HG02970 (cell line): ENCODE results near the gene SLC6A6.

Source experiments
- ATAC-seq: cut with Tn5 transposase; IDR thresholded peaks from one replicate; pipeline ENCODE4 v1.9.1; 2021; ENCODE audit warnings: mild to moderate bottlenecking, moderate library complexity, moderate number of reproducible peaks; ENCODE audit not compliant: unreplicated experiment, low FRiP score

The SLC6A6 gene

GRCh38 chr3:14448756-14449727, 46.6 kb downstream of the SLC6A6 start:
- no peak for ATAC-seq

- ATAC-seq, result no peak
These were observed 48.1 kb downstream of the SLC6A6 start for GRCh38 chr3:14450506-14450905.

- ATAC-seq, result no peak
These were observed 48.7 kb downstream of the SLC6A6 start for GRCh38 chr3:14450922-14451606.

GRCh38 chr3:14451844-14452739, 49.7 kb downstream of the SLC6A6 start:
- ATAC-seq, result no peak

GRCh38 chr3:14452740-14453710, 50.6 kb downstream of the SLC6A6 start:
- ATAC-seq, result no peak

- ATAC-seq, result no peak
These were observed 51.7 kb downstream of the SLC6A6 start for GRCh38 chr3:14453876-14454638.

GRCh38 chr3:14454639-14455310, 52.4 kb downstream of the SLC6A6 start:
- ATAC-seq, result no peak

GRCh38 chr3:14455571-14456317, 53.3 kb downstream of the SLC6A6 start:
- ATAC-seq, result no peak

- no peak for ATAC-seq
These were observed 54.4 kb downstream of the SLC6A6 start for GRCh38 chr3:14456794-14457193.

GRCh38 chr3:14457481-14457880, 55.1 kb downstream of the SLC6A6 start:
- ATAC-seq, result no peak

GRCh38 chr3:14457999-14458398, 55.6 kb downstream of the SLC6A6 start:
- no peak for ATAC-seq

GRCh38 chr3:14458434-14459275, 56.2 kb downstream of the SLC6A6 start:
- peak; percentile 45 for ATAC-seq

- no peak for ATAC-seq
These were observed 57.0 kb downstream of the SLC6A6 start for GRCh38 chr3:14459384-14459783.

GRCh38 chr3:14459787-14460186, 57.4 kb downstream of the SLC6A6 start:
- no peak for ATAC-seq

- ATAC-seq, result no peak
These were observed 58.1 kb downstream of the SLC6A6 start for GRCh38 chr3:14460342-14461005.
